ENCODE measurements around the gene HRCT1. TPM values are rescaled to one million over a fixed set of nuclear protein-coding genes. Genes with fewer than 3 reads are reported as not detected.
A peak's percentile ranks its signal among the peaks of the same experiment; 100 is the strongest.
"Not testable (repeated sequence)": the region's sequence is repeated elsewhere in the genome, so short reads cannot be mapped to it uniquely, and the experiment has no call there.

HRCT1 gene
- total RNA-seq, 1 donor from 2014 or later, result 32.7 TPM

DNA sequence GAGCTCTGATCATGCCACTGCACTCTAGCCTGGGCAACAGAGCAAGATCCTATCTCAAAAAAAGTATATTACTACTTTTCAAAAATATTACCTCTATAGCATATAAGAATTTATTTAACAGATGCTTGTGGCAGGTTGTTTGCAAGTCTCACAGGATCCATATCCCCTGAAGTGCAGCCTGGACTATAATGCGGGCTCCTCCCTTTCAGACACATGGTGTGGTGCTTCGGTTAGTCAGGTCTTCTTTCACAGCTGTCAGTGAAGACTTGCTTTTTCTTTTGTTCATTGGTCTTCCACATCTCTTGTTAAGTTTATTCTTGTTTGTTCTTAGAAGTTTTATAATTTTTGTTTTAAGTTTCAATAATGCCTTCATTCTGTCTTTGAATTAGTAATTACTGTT is 9.4 kb upstream of the HRCT1 start:
- H3K4me3 ChIP-seq, result no peak overlapping the region
- H3K27ac ChIP-seq, result no peak overlapping the region
- TF ChIP-seq, protein P1, sequence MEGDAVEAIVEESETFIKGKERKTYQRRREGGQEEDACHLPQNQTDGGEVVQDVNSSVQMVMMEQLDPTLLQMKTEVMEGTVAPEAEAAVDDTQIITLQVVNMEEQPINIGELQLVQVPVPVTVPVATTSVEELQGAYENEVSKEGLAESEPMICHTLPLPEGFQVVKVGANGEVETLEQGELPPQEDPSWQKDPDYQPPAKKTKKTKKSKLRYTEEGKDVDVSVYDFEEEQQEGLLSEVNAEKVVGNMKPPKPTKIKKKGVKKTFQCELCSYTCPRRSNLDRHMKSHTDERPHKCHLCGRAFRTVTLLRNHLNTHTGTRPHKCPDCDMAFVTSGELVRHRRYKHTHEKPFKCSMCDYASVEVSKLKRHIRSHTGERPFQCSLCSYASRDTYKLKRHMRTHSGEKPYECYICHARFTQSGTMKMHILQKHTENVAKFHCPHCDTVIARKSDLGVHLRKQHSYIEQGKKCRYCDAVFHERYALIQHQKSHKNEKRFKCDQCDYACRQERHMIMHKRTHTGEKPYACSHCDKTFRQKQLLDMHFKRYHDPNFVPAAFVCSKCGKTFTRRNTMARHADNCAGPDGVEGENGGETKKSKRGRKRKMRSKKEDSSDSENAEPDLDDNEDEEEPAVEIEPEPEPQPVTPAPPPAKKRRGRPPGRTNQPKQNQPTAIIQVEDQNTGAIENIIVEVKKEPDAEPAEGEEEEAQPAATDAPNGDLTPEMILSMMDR (IDR thresholded peaks at IDR 0.05), result no peak
- no peaks in the 10 kb centered on the region for H3K4me1 ChIP-seq
- H3K36me3 ChIP-seq, result no peaks in the 10 kb centered on the region
- H3K9me3 ChIP-seq, result no peaks in the 10 kb centered on the region
- H3K27me3 ChIP-seq, result no peaks in the 10 kb centered on the region
- DNase-seq (ENCODE audit: low spot score in 2 of 2), result no peak
- intact Hi-C loops (cut with DNase I), result no loop called here

DNA sequence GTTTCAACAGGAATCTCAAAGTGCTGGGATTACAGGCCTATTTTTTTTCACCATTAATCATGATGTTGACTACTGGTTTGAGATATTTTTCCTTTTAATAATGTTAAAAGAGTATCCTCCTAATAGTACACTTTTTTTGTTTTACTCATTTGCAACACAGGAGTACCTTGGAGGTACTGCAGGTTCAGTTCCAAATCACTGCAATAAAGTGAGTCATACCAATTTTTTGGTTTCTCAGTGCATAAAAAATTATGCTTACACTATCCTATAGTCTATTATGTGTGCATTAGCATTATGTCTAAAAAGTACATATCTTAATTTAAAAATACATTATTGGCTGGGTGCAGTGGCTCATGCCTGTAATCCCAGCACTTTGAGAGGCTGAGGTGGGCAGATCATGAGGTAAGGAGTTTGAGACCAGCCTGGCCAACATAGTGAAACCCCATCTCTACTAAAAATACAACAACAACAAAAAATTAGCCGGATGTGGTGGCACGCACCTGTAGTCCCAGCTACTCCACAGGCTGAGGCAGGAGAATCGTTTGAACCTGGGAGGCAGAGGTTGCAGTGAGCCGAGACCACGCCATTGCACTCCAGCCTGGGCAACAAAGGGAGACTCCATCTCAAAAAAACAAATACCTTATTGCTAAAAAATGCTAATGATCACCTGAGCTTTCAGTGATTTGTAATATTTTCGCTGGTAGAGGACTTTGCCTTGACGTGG is 8.5 kb upstream of the HRCT1 start:
- H3K27me3 ChIP-seq; DNase-seq (ENCODE audit: low spot score in 2 of 2): not testable (repeated sequence)

DNA sequence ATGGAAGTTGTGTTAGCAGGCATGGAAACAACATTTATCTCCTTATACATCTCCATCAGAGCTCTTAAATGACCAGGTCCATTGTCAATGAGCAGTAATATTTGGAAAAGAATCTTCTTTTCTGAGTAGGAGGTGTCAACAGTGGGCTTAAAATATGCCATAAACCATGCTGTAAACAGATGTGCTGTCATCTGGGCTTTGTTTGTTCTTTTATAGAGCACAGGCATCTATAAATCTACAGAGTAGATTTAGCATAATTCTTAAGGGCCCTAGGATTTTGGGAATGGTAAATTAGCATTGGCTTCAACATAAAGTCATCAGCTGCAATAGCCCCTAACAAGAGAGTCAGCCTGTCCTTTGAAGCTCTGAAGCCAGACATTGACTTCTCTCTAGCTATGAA is 7.7 kb upstream of the HRCT1 start:
- Histone ChIP-seq H3K9me3 (no peaks in the 10 kb centered on the region), H3K4me3 (no peak overlapping the region), H3K27ac (no peak overlapping the region), H3K27me3 (no peaks in the 10 kb centered on the region), H3K36me3 (no peaks in the 10 kb centered on the region), H3K4me1 (peaks cover 3% of the 10 kb centered on the region in 2 donors)
- TF ChIP-seq, protein P1 (IDR thresholded peaks at IDR 0.05), result no peak
- no peak for DNase-seq (ENCODE audit: low spot score in 2 of 2)
- intact Hi-C loops (cut with DNase I), result no loop called here

More for the DNA sequence above, 8.5 kb upstream of the HRCT1 start:
- H3K36me3 ChIP-seq; H3K9me3 ChIP-seq; H3K4me3 ChIP-seq; H3K4me1 ChIP-seq; H3K27ac ChIP-seq; intact Hi-C loops (cut with DNase I): not testable (repeated sequence)

DNA sequence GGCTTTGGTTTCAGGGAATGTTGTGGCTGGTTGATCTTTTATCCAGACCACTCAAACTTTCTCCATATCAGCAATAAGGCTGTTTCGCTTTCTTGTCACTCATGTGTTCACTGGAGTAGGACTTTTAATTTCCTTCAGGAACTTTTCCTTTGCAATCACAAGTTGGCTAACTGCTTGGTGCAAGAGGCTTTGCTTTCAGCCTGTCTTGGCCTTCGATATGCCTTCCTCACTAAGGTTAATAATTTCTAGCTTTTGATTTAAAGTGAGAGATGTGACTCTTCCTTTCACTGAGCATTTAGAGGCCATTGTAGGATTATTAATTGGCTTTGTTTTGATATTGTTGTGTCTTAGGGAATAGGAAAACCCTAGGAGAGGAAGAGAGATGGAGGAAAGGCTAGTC is 7.0 kb upstream of the HRCT1 start:
- intact Hi-C loops (cut with DNase I), result no loop called here
- TF ChIP-seq, protein P1 (IDR thresholded peaks at IDR 0.05), result no peak
- Histone ChIP-seq H3K36me3 (no peaks in the 10 kb centered on the region), H3K27ac (no peak overlapping the region), H3K9me3 (no peaks in the 10 kb centered on the region), H3K4me3 (no peak overlapping the region), H3K4me1 (peaks cover 4 to 5% of the 10 kb centered on the region in 2 donors), H3K27me3 (no peaks in the 10 kb centered on the region)
- no peak for DNase-seq (ENCODE audit: low spot score in 2 of 2)

DNA sequence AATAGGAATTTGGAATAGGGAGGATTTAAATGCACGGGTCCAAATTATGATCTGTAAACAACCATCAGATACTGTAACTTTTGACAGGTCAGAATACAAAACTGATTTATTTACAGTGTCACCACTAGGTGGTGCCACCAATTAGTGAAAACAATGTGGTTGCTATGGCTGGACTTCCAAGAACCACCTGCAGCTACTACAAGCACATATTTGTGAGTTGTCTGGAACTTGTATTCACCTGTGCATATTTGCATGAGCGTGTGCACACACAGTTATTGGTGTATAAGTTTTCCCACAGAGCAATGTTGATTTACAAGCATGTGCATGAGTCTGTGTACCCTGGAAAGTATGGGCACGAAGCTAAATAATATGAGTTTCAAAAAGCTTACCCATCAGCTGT is 3.0 kb upstream of the HRCT1 start:
- no peak overlapping the region for H3K27ac ChIP-seq
- H3K36me3 ChIP-seq, result no peaks in the 10 kb centered on the region
- H3K4me3 ChIP-seq, result no peak overlapping the region
- peaks cover 27 to 41% of the 10 kb centered on the region in 2 donors for H3K4me1 ChIP-seq
- DNase-seq (ENCODE audit: low spot score in 2 of 2), result no peak
- H3K27me3 ChIP-seq, result no peaks in the 10 kb centered on the region
- no peaks in the 10 kb centered on the region for H3K9me3 ChIP-seq
- TF ChIP-seq, protein P1 (IDR thresholded peaks at IDR 0.05), result peak; percentile 59 to 70 (median 69)
- intact Hi-C loops (cut with DNase I), result loop anchor here (1.0 to 10.0 kb wide), 4 partner anchors 42 to 408 kb away; partner anchors contain the start of genes CCDC107, CCIN, RMRP and RUSC2

DNA sequence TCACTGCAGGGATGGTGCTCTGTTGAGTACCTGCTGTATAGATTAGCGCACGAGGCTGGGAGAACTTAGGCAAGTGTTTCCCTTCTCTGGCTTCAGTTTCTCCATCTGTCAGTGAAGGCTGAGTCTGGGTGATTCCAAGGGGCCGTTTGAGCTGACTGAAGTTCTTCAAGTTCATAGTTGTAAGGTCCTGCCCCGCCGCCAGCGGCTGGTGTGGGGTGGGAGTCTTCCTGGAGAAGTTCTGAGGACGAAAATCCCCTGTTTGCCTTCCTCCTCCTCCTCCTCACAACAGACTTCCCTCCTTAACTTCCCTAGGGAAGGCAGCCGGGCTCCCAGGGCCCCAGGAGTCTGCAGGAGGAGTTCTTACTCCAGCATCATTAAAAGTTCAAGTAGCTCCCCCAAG is 1.7 kb upstream of the HRCT1 start:
- TF ChIP-seq, protein P1 (IDR thresholded peaks at IDR 0.05), result no peak
- Histone ChIP-seq H3K27me3 (no peaks in the 10 kb centered on the region), H3K4me1 (peaks cover 40 to 54% of the 10 kb centered on the region in 2 donors), H3K36me3 (no peaks in the 10 kb centered on the region), H3K4me3 (no peak overlapping the region), H3K9me3 (no peaks in the 10 kb centered on the region), H3K27ac (peak overlapping the region; percentile 84 to 98)
- intact Hi-C loops (cut with DNase I), result loop anchor here (10.0 kb wide), 3 partner anchors 250 to 410 kb away; partner anchors contain the start of genes CCDC107, CCIN, RMRP and RUSC2
- no peak for DNase-seq (ENCODE audit: low spot score in 2 of 2)
